IMR-90 (cell line): Measurements from ENCODE around the gene RAD51C. TPM values are rescaled to one million over a fixed set of nuclear protein-coding genes. Genes with fewer than 3 reads are reported as not detected.

Source experiments
- ATAC-seq: fragments of 200-7000 bp; cut with Tn5 transposase; 2 replicates; pipeline ENCODE4 v1.9.1; 2020; ENCODE audit warnings: low read depth, mild to moderate bottlenecking, moderate library complexity
- BruUV-seq: library from RNA; stranded (reverse); fragments of 400-500 nt; replicated peaks from 2 replicates; lab custom pipeline; 2021; lab: Mats Ljungman, UMichigan
- CTCF ChIA-PET: fragments of 300-600 bp; formaldehyde crosslinking; extraction: SDS; loops from one replicate; lab custom pipeline; 2021; ENCODE audit warnings: antibody characterized with exemption; lab: Yijun Ruan, JAX
- POLR2A ChIA-PET: fragments of 300-600 bp; sonication (Branson Sonifier 250); formaldehyde crosslinking; loops from one replicate; lab custom pipeline; 2022; ENCODE audit warnings: antibody characterized with exemption; ENCODE audit not compliant: unreplicated experiment; lab: Charles Lee
- DNase-seq: peaks from one replicate; pipeline ENCODE4 v3.0.0; 2013
- H2AFZ ChIP-seq: replicated peaks from 2 replicates; pipeline ENCODE3; 2013; ENCODE audit warnings: low read length, mild to moderate bottlenecking; ENCODE audit not compliant: poor library complexity
- H2AK5ac ChIP-seq: 2 replicates; pipeline ENCODE4 v1.6.1; 2013; ENCODE audit warnings: low read depth, low read length, inconsistent platforms
- H2AK9ac ChIP-seq: replicated peaks from 2 replicates; pipeline ENCODE3; 2013; ENCODE audit warnings: mild to moderate bottlenecking, low read depth, low read length, moderate library complexity; ENCODE audit not compliant: poor library complexity
- H2BK120ac ChIP-seq: 2 replicates; pipeline ENCODE4 v1.6.1; 2013; ENCODE audit warnings: low read depth, low read length, inconsistent platforms
- H2BK15ac ChIP-seq: 3 replicates; pipeline ENCODE4 v1.6.1; 2013; ENCODE audit warnings: low read depth, low read length, inconsistent platforms
- H2BK20ac ChIP-seq: 2 replicates; pipeline ENCODE4 v1.6.1; 2013; ENCODE audit warnings: low read depth, mild to moderate bottlenecking, inconsistent platforms, low read length, moderate library complexity
- H2BK5ac ChIP-seq: 2 replicates; pipeline ENCODE4 v1.6.1; 2013; ENCODE audit warnings: mild to moderate bottlenecking, low read depth, low read length, inconsistent platforms; ENCODE audit not compliant: poor library complexity, severe bottlenecking
- H3K14ac ChIP-seq: replicated peaks from 2 replicates; pipeline ENCODE4 v1.6.1; 2013; ENCODE audit warnings: low read depth, low read length, inconsistent platforms
- H3K18ac ChIP-seq: 2 replicates; pipeline ENCODE4 v1.6.1; 2013; ENCODE audit warnings: low read depth, low read length, control low read depth
- H3K23ac ChIP-seq: 2 replicates; pipeline ENCODE4 v1.6.1; 2013; ENCODE audit warnings: low read depth, low read length, inconsistent platforms
- H3K27ac ChIP-seq: 2 replicates; pipeline ENCODE4 v1.5.1; 2013; ENCODE audit warnings: mild to moderate bottlenecking, control low read depth, low read length; ENCODE audit not compliant: insufficient read depth
- H3K27me3 ChIP-seq: 2 replicates; pipeline ENCODE4 v1.6.1; 2013; ENCODE audit warnings: low read length; ENCODE audit not compliant: control insufficient read depth, insufficient read depth
- H3K36me3 ChIP-seq: 2 replicates; pipeline ENCODE4 v1.6.1; 2013; ENCODE audit warnings: low read length, mixed read lengths; ENCODE audit not compliant: control insufficient read depth, insufficient read depth
- H3K4ac ChIP-seq: 2 replicates; pipeline ENCODE4 v1.6.1; 2013; ENCODE audit warnings: low read depth, low read length, inconsistent platforms
- H3K4me1 ChIP-seq: 2 replicates; pipeline ENCODE4 v1.6.1; 2013; ENCODE audit warnings: low read length, mixed read lengths; ENCODE audit not compliant: control insufficient read depth, insufficient read depth
- H3K4me2 ChIP-seq: 2 replicates; pipeline ENCODE4 v1.6.1; 2013; ENCODE audit warnings: low read depth, mild to moderate bottlenecking, control low read depth, low read length, moderate library complexity
- H3K4me3 ChIP-seq: 2 replicates; pipeline ENCODE4 v1.5.1; 2013; ENCODE audit warnings: low read depth, mild to moderate bottlenecking, control low read depth, low read length, moderate library complexity; ENCODE audit not compliant: insufficient read depth
- H3K56ac ChIP-seq: 2 replicates; pipeline ENCODE4 v1.6.1; 2013; ENCODE audit warnings: low read length, inconsistent platforms; ENCODE audit not compliant: insufficient read depth; ENCODE audit errors: extremely low read depth
- H3K79me1 ChIP-seq, 2 experiments: 2 replicates each; pipeline ENCODE4 v1.6.1; 2013; ENCODE audit warnings: low read length in 2 of 2, inconsistent platforms in 1 of 2, low read depth in 1 of 2
- H3K9ac ChIP-seq: 2 replicates; pipeline ENCODE4 v1.6.1; 2013; ENCODE audit warnings: low read depth, low read length, control low read depth
- H3K9me1 ChIP-seq: 2 replicates; pipeline ENCODE4 v1.6.1; 2013; ENCODE audit warnings: low read length, inconsistent platforms; ENCODE audit not compliant: insufficient read depth
- H3K9me3 ChIP-seq: 2 replicates; pipeline ENCODE4 v1.6.1; 2013; ENCODE audit warnings: low read length; ENCODE audit not compliant: control insufficient read depth, insufficient read depth
- H4K20me1 ChIP-seq: 2 replicates; pipeline ENCODE4 v1.6.1; 2013; ENCODE audit warnings: low read length, inconsistent platforms; ENCODE audit not compliant: insufficient read depth
- H4K5ac ChIP-seq: 2 replicates; pipeline ENCODE4 v1.6.1; 2013; ENCODE audit warnings: mild to moderate bottlenecking, low read depth, low read length, control low read depth
- H4K8ac ChIP-seq, 2 experiments: 2 replicates each; pipeline ENCODE4 v1.6.1; 2013; ENCODE audit warnings: low read depth in 2 of 2, low read length in 2 of 2, control low read depth in 1 of 2, inconsistent platforms in 1 of 2
- H4K91ac ChIP-seq: 2 replicates; pipeline ENCODE4 v1.6.1; 2013; ENCODE audit warnings: low read depth, low read length, inconsistent platforms; ENCODE audit not compliant: insufficient read depth
- BHLHE40 ChIP-seq: fragments of 150-350 bp; IDR thresholded peaks from 2 replicates; pipeline ENCODE4 v1.6.1; 2016; ENCODE audit warnings: mild to moderate bottlenecking, low read depth, low read length
- CEBPB ChIP-seq: IDR thresholded peaks from 2 replicates; pipeline ENCODE4 v1.6.1; 2012; ENCODE audit warnings: low read depth, low read length, improper control_type of control experiment
- FOS ChIP-seq: fragments of 150-350 bp; IDR thresholded peaks from 2 replicates; pipeline ENCODE4 v1.6.1; 2016; ENCODE audit warnings: low read depth, low read length
- MAFK ChIP-seq: IDR thresholded peaks from 2 replicates; pipeline ENCODE4 v1.6.1; 2012; ENCODE audit warnings: low read depth, low read length, improper control_type of control experiment
- MAZ ChIP-seq: IDR thresholded peaks from 2 replicates; pipeline ENCODE4 v1.6.1; 2012; ENCODE audit warnings: low read depth, mild to moderate bottlenecking, low read length, improper control_type of control experiment, moderate library complexity, borderline replicate concordance
- MXI1 ChIP-seq: IDR thresholded peaks from 2 replicates; pipeline ENCODE4 v1.6.1; 2012; ENCODE audit warnings: low read depth, mild to moderate bottlenecking, low read length, moderate library complexity, borderline replicate concordance
- NFE2L2 ChIP-seq: fragments of 150-350 bp; IDR thresholded peaks from 2 replicates; pipeline ENCODE4 v1.6.1; 2016; ENCODE audit warnings: low read depth, mild to moderate bottlenecking, low read length
- POLR2A ChIP-seq: IDR thresholded peaks from 2 replicates; pipeline ENCODE4 v1.6.1; 2012; ENCODE audit warnings: mild to moderate bottlenecking, low read depth, low read length
- RAD21 ChIP-seq: IDR thresholded peaks from 2 replicates; pipeline ENCODE4 v1.6.1; 2012; ENCODE audit warnings: low read length, improper control_type of control experiment
- RCOR1 ChIP-seq: IDR thresholded peaks from 2 replicates; pipeline ENCODE4 v1.6.1; 2012; ENCODE audit warnings: mild to moderate bottlenecking, low read length, improper control_type of control experiment; ENCODE audit not compliant: insufficient replicate concordance
- RFX5 ChIP-seq: IDR thresholded peaks from 2 replicates; pipeline ENCODE4 v1.8.0; 2012; ENCODE audit warnings: low read depth, mild to moderate bottlenecking, low read length, moderate library complexity
- SMC3 ChIP-seq: fragments of 150-350 bp; IDR thresholded peaks from 2 replicates; pipeline ENCODE4 v1.6.1; 2016; ENCODE audit warnings: low read depth, mild to moderate bottlenecking, antibody characterized with exemption, low read length, moderate library complexity
- WGBS, 2 experiments: methylation state at CpG; one replicate each; pipeline versions ENCODE4 v1.1.5 to v1.1.7; 2013; ENCODE audit warnings: missing lambda C conversion rate in 2 of 2; ENCODE audit not compliant: insufficient read length in 1 of 2; ENCODE audit errors: extremely low coverage in 2 of 2; 5-methylcytosine and 5-hydroxymethylcytosine counted together
- dilution Hi-C: fragments of 300-500 bp; cut with HindIII; formaldehyde crosslinking; loops from one replicate; pipeline ENCODE4 v1.14.3; 2018; ENCODE audit warnings: low sequenced_read_pairs; ENCODE audit not compliant: unreplicated experiment
- in situ Hi-C: fragments of 300-500 bp; cut with MboI; formaldehyde crosslinking; loops from 3 replicates; pipeline ENCODE4 v1.14.3; 2019; ENCODE audit warnings: low sequenced_read_pairs, inconsistent platforms, mixed read lengths
- intact Hi-C: fragments of 100-400 bp; cut with micrococcal nuclease; formaldehyde crosslinking; loops from 2 replicates; pipeline ENCODE4 v1.10.0; 2022
- polyA plus RNA-seq, 3 experiments: library from polyadenylated mRNA; depleted of rRNA; stranded (reverse); fragments of >200 nt; gene quantifications; 2 replicates each; pipeline ENCODE4 v1.2.3, GENCODE V29; 2012; ENCODE audit warnings: low replicate concordance in 1 of 3
- total RNA-seq: library from RNA; depleted of rRNA; stranded (reverse); fragments of >200 nt; gene quantifications from 2 replicates; pipeline ENCODE4 v1.2.3, GENCODE V29; 2012
- TF ChIP-seq, protein P1 (sequence below): fragments of 150-350 bp; IDR thresholded peaks from 2 replicates; pipeline ENCODE4 v1.6.1; 2016; ENCODE audit warnings: low read depth, mild to moderate bottlenecking, low read length, moderate library complexity, borderline replicate concordance
- TF ChIP-seq, protein P2 (sequence below): conservative IDR thresholded peaks from 2 replicates; pipeline ENCODE4 v1.5.1; 2012; ENCODE audit warnings: mild to moderate bottlenecking, low read depth, low read length, improper control_type of control experiment
- TF ChIP-seq, protein P3 (sequence below): fragments of 150-350 bp; IDR thresholded peaks from 2 replicates; pipeline ENCODE4 v1.6.1; 2017; ENCODE audit warnings: mild to moderate bottlenecking, antibody characterized with exemption, low read length, low read depth

RAD51C gene
- total and polyA plus RNA-seq, 2 of the 4 experiments (the other 2 are of a cell fraction): 21.1 to 28.3 TPM

DNA sequence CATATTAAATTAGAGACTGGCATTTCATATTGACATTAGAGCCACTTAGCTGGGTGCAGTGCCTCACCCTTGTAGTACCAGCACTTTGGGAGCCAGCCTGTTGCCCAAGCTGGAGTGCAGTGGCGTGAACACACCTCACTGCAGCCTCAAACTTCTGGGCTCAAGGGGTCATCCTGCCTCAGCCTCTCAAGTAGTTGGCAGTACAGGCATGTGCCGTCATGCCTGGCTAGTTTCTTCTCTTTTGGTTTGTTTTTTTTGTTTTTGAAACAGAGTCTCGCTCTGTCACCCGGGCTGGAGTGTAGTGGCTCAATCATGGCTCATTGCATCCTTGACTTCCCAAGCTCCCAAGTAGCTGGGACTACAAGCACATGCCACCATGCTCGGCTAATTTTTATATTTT is 72.0 kb downstream of the RAD51C start:
- H4K5ac ChIP-seq: no peak overlapping the region
- BruUV-seq: no TSS peak
- no peaks in the 10 kb centered on the region for H3K79me1 ChIP-seq
- no peak overlapping the region for H2AFZ ChIP-seq
- TF ChIP-seq BHLHE40 (no peak), RAD21 (no peak), RFX5 (no peak), MXI1 (no peak), RCOR1 (no peak), CEBPB (no peak), POLR2A (no peak), SMC3 (no peak), MAFK (no peak), MAZ (no peak), FOS (no peak), NFE2L2 (no peak)
- TF ChIP-seq, protein P1, sequence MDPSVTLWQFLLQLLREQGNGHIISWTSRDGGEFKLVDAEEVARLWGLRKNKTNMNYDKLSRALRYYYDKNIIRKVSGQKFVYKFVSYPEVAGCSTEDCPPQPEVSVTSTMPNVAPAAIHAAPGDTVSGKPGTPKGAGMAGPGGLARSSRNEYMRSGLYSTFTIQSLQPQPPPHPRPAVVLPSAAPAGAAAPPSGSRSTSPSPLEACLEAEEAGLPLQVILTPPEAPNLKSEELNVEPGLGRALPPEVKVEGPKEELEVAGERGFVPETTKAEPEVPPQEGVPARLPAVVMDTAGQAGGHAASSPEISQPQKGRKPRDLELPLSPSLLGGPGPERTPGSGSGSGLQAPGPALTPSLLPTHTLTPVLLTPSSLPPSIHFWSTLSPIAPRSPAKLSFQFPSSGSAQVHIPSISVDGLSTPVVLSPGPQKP: no peak
- TF ChIP-seq, protein P2, sequence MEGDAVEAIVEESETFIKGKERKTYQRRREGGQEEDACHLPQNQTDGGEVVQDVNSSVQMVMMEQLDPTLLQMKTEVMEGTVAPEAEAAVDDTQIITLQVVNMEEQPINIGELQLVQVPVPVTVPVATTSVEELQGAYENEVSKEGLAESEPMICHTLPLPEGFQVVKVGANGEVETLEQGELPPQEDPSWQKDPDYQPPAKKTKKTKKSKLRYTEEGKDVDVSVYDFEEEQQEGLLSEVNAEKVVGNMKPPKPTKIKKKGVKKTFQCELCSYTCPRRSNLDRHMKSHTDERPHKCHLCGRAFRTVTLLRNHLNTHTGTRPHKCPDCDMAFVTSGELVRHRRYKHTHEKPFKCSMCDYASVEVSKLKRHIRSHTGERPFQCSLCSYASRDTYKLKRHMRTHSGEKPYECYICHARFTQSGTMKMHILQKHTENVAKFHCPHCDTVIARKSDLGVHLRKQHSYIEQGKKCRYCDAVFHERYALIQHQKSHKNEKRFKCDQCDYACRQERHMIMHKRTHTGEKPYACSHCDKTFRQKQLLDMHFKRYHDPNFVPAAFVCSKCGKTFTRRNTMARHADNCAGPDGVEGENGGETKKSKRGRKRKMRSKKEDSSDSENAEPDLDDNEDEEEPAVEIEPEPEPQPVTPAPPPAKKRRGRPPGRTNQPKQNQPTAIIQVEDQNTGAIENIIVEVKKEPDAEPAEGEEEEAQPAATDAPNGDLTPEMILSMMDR: no peak
- TF ChIP-seq, protein P3, sequence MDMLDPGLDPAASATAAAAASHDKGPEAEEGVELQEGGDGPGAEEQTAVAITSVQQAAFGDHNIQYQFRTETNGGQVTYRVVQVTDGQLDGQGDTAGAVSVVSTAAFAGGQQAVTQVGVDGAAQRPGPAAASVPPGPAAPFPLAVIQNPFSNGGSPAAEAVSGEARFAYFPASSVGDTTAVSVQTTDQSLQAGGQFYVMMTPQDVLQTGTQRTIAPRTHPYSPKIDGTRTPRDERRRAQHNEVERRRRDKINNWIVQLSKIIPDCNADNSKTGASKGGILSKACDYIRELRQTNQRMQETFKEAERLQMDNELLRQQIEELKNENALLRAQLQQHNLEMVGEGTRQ: no peak
- H3K23ac ChIP-seq: no peak overlapping the region
- no peak overlapping the region for H2BK15ac ChIP-seq
- H2BK5ac ChIP-seq: no peak overlapping the region
- no peaks in the 10 kb centered on the region for H3K9me1 ChIP-seq
- no peak overlapping the region for H2AK9ac ChIP-seq
- no peak overlapping the region for H2BK120ac ChIP-seq
- H4K20me1 ChIP-seq: no peaks in the 10 kb centered on the region
- no CpG with 5 or more reads among the region's 5 CpGs for WGBS, 2 experiments
- dilution Hi-C loops: no loop called here
- H3K4me2 ChIP-seq: no peak overlapping the region
- no peak overlapping the region for H4K8ac ChIP-seq
- ChIA-PET POLR2A (no interaction called here), CTCF (interaction anchor here (0.6 kb wide), 1 partner anchor 49 kb away, joined by 3 read pairs; no protein-coding TSS in a partner anchor)
- no peak overlapping the region for H3K56ac ChIP-seq
- no peak overlapping the region for H3K4me3 ChIP-seq
- H3K14ac ChIP-seq: no peak overlapping the region
- no peak overlapping the region for H3K9ac ChIP-seq
- H3K27me3 ChIP-seq: peaks cover 7% of the 10 kb centered on the region; the same call in 1 of the 2 replicates
- H3K4ac ChIP-seq: no peak overlapping the region
- DNase-seq: no peak
- H3K9me3 ChIP-seq: no peaks in the 10 kb centered on the region
- H4K91ac ChIP-seq: no peak overlapping the region
- H3K4me1 ChIP-seq: no peaks in the 10 kb centered on the region
- intact Hi-C loops: no loop called here
- in situ Hi-C loops: no loop called here
- H2BK20ac ChIP-seq: no peak overlapping the region
- no peak overlapping the region for H2AK5ac ChIP-seq
- H3K27ac ChIP-seq: no peak overlapping the region
- no peak for ATAC-seq
- H3K36me3 ChIP-seq: no peaks in the 10 kb centered on the region
- H3K18ac ChIP-seq: no peak overlapping the region
